ENCODE measurements around the gene SCLY. TPM values are rescaled to one million over a fixed set of nuclear protein-coding genes. Genes with fewer than 3 reads are reported as not detected.

SCLY gene
- total and polyA plus RNA-seq, 2 donors (not counting 1 experiment from before 2014, with no cell fraction given): 16.4 to 42.4 TPM

- Histone ChIP-seq H3K27me3 (replicated peaks in 1 of 4; ENCODE audit: control extremely low read depth in 1 of 4, control insufficient read depth in 3 of 4, insufficient read depth in 4 of 4, low read length in 3 of 4) (no peaks in the 10 kb centered on the region), H3K9me3 (ENCODE audit: control extremely low read depth in 1 of 3, control insufficient read depth in 2 of 3, insufficient read depth in 1 of 3, low read length in 2 of 3) (no peaks in the 10 kb centered on the region), H3K36me3 (replicated peaks in 1 of 2; ENCODE audit: control extremely low read depth in 1 of 2, control insufficient read depth in 1 of 2, extremely low read depth in 1 of 2, insufficient read depth in 2 of 2, low read length in 1 of 2) (no peaks in the 10 kb centered on the region), H3K27ac (ENCODE audit: low read length in 2 of 2) (no peak overlapping the region), H3K4me2 (replicated peaks; ENCODE audit: low read depth, low read length, poor library complexity, severe bottlenecking) (no peak overlapping the region), H3K79me2 (ENCODE audit: control insufficient read depth, insufficient read depth, low read length) (no peaks in the 10 kb centered on the region), H4K20me1 (ENCODE audit: control insufficient read depth, insufficient read depth, low read length, poor library complexity, severe bottlenecking) (no peaks in the 10 kb centered on the region), H3K9ac (ENCODE audit: low read length) (no peak overlapping the region), H3K4me3 (ENCODE audit: control extremely low read depth in 1 of 5, extremely low read depth in 1 of 5, insufficient read depth in 1 of 5, low read depth in 2 of 5, low read length in 4 of 5) (no peak overlapping the region), H2AFZ (ENCODE audit: insufficient read depth, low read depth, low read length, poor library complexity, severe bottlenecking) (no peak overlapping the region), H3K4me1 (ENCODE audit: control insufficient read depth in 2 of 2, insufficient read depth in 2 of 2, low read length in 2 of 2) (peaks cover 0 to 5% of the 10 kb centered on the region in 2 donors)
- 93% methylated on average over 28 of the region's 28 CpGs for WGBS (ENCODE audit: insufficient coverage)
- DNase-seq: no peak
- TF ChIP-seq CTCF (IDR thresholded peaks at IDR 0.05): no peak
- TF ChIP-seq EZH2 (IDR thresholded peaks at IDR 0.05; ENCODE audit: borderline replicate concordance, insufficient read depth, low read depth, low read length, poor library complexity, severe bottlenecking): no peak
- ATAC-seq (ENCODE audit: low read depth): no peak
- CTCF ChIA-PET: no interaction called here
- Mint-ChIP-seq H3K27me3 (no peaks in the 10 kb centered on the region), H3K27ac (no peak overlapping the region), H3K4me3 (no peak overlapping the region), H3K4me1 (no peaks in the 10 kb centered on the region), H3K9me3 (ENCODE audit: insufficient read depth) (no peaks in the 10 kb centered on the region)
- POLR2A ChIA-PET: no interaction called here
- intact Hi-C loops (cut with micrococcal nuclease): no loop called here
Observed at GRCh38 chr2:238130111-238130695, 69.4 kb downstream of the SCLY start.

GRCh38 chr2:238130696-238131628, 70.2 kb downstream of the SCLY start:
- H3K4me3 Mint-ChIP-seq: no peak overlapping the region
- H3K9ac ChIP-seq (ENCODE audit: low read length): no peak overlapping the region
- no peaks in the 10 kb centered on the region for H3K36me3 ChIP-seq (replicated peaks in 1 of 2; ENCODE audit: control extremely low read depth in 1 of 2, control insufficient read depth in 1 of 2, extremely low read depth in 1 of 2, insufficient read depth in 2 of 2, low read length in 1 of 2)
- no peak overlapping the region for H3K4me2 ChIP-seq (replicated peaks; ENCODE audit: low read depth, low read length, poor library complexity, severe bottlenecking)
- DNase-seq: no peak
- intact Hi-C loops (cut with micrococcal nuclease): no loop called here
- no peaks in the 10 kb centered on the region for H3K27me3 ChIP-seq (replicated peaks in 1 of 4; ENCODE audit: control extremely low read depth in 1 of 4, control insufficient read depth in 3 of 4, insufficient read depth in 4 of 4, low read length in 3 of 4)
- 94% methylated on average over 68 of the region's 68 CpGs for WGBS (ENCODE audit: insufficient coverage)
- no peak overlapping the region for H3K27ac ChIP-seq (ENCODE audit: low read length in 2 of 2)
- no peaks in the 10 kb centered on the region for H3K79me2 ChIP-seq (ENCODE audit: control insufficient read depth, insufficient read depth, low read length)
- H3K27me3 Mint-ChIP-seq: no peaks in the 10 kb centered on the region
- no peaks in the 10 kb centered on the region for H3K9me3 ChIP-seq (ENCODE audit: control extremely low read depth in 1 of 3, control insufficient read depth in 2 of 3, insufficient read depth in 1 of 3, low read length in 2 of 3)
- no peaks in the 10 kb centered on the region for H4K20me1 ChIP-seq (ENCODE audit: control insufficient read depth, insufficient read depth, low read length, poor library complexity, severe bottlenecking)
- no peak overlapping the region for H3K27ac Mint-ChIP-seq
- ChIA-PET POLR2A (no interaction called here), CTCF (no interaction called here)
- TF ChIP-seq EZH2 (IDR thresholded peaks at IDR 0.05; ENCODE audit: borderline replicate concordance, insufficient read depth, low read depth, low read length, poor library complexity, severe bottlenecking) (no peak), CTCF (IDR thresholded peaks at IDR 0.05) (no peak)
- ATAC-seq (ENCODE audit: low read depth): no peak
- H2AFZ ChIP-seq (ENCODE audit: insufficient read depth, low read depth, low read length, poor library complexity, severe bottlenecking): no peak overlapping the region
- H3K9me3 Mint-ChIP-seq (ENCODE audit: insufficient read depth): no peaks in the 10 kb centered on the region
- H3K4me3 ChIP-seq (ENCODE audit: control extremely low read depth in 1 of 5, extremely low read depth in 1 of 5, insufficient read depth in 1 of 5, low read depth in 2 of 5, low read length in 4 of 5): no peak overlapping the region
- H3K4me1 Mint-ChIP-seq: no peaks in the 10 kb centered on the region
- peaks cover 0 to 5% of the 10 kb centered on the region in 2 donors for H3K4me1 ChIP-seq (ENCODE audit: control insufficient read depth in 2 of 2, insufficient read depth in 2 of 2, low read length in 2 of 2)
